HUDEP-2 (cell line): ENCODE data around the gene MACROD1.
"Not testable (repeated sequence)": the region's sequence is repeated elsewhere in the genome, so short reads cannot be mapped to it uniquely, and the experiment has no call there.

Experiments used
- DNase-seq, 76 experiments: peaks; one replicate each; lab custom pipeline; 2025; ENCODE audit not compliant: unreplicated experiment in 76 of 76; lab: John Stamatoyannopoulos, UW

MACROD1 gene

GRCh38 chr11:64186492-64187165 lies 20.7 kb upstream of the MACROD1 start:
- DNase-seq: peak in 3 of 76 experiments; percentile 3 to 12 (median 8)

GRCh38 chr11:64185693-64186491 lies 20.0 kb upstream of the MACROD1 start, which contains the start of gene STIP1:
TSS of gene STIP1 (plus strand) at chr11:64186171. CDS start at chr11:64186262, 91 bp downstream.
- DNase-seq: peak in 75 of 76 experiments; percentile 91 to 100 (median 99)

GRCh38 chr11:64185175-64185692 lies 19.3 kb upstream of the MACROD1 start:
- DNase-seq: peak in 59 of 76 experiments; percentile 42 to 95 (median 73)

GRCh38 chr11:64183890-64184289 lies 18.0 kb upstream of the MACROD1 start:
- DNase-seq: no peak

GRCh38 chr11:64181506-64182411 lies 15.8 kb upstream of the MACROD1 start:
- peak in 71 of 76 experiments; percentile 30 to 89 (median 73) for DNase-seq

GRCh38 chr11:64180891-64181290 lies 15.0 kb upstream of the MACROD1 start:
- DNase-seq: no peak

- no peak for DNase-seq
Observed at GRCh38 chr11:64178951-64179639, 13.2 kb upstream of the MACROD1 start.

GRCh38 chr11:64178203-64178602 lies 12.3 kb upstream of the MACROD1 start:
- DNase-seq: no peak

GRCh38 chr11:64176751-64177150 lies 10.8 kb upstream of the MACROD1 start:
- DNase-seq: no peak

GRCh38 chr11:64173616-64174355 lies 7.9 kb upstream of the MACROD1 start:
- DNase-seq: no peak

- DNase-seq: no peak
Observed at GRCh38 chr11:64170419-64170818, 4.5 kb upstream of the MACROD1 start.

GRCh38 chr11:64165481-64165841 lies 452 bp downstream of the MACROD1 start:
- DNase-seq: peak in 15 of 76 experiments; percentile 14 to 52 (median 34)

GRCh38 chr11:64164392-64165312 lies 1.3 kb downstream of the MACROD1 start:
- DNase-seq: peak in 12 of 76 experiments; percentile 3 to 45 (median 17)

GRCh38 chr11:64163951-64164350 lies 2.0 kb downstream of the MACROD1 start:
- DNase-seq: no peak

- DNase-seq: not testable (repeated sequence)
Observed at GRCh38 chr11:64162769-64163168, 3.1 kb downstream of the MACROD1 start.

- DNase-seq: no peak
Observed at GRCh38 chr11:64161037-64161436, 4.9 kb downstream of the MACROD1 start.

GRCh38 chr11:64157631-64158394 lies 8.1 kb downstream of the MACROD1 start:
- DNase-seq: no peak
